GM10266 (cell line): Measurements from ENCODE around the gene PCLAF.

Source experiments
- DNase-seq: peaks from one replicate; pipeline ENCODE4 v3.0.0; 2012; ENCODE audit errors: extremely low spot score
- CTCF ChIP-seq: IDR thresholded peaks from 2 replicates; pipeline ENCODE4 v1.5.1; 2012; ENCODE audit warnings: mild to moderate bottlenecking, low read depth; ENCODE audit not compliant: control insufficient read depth, insufficient read depth; ENCODE audit errors: missing control alignments

The PCLAF gene

GRCh38 chr15:64344651-64345294 is 36.5 kb downstream of the PCLAF start:
- DNase-seq = no peak
- TF ChIP-seq CTCF = no peak

GRCh38 chr15:64343841-64344240 is 37.4 kb downstream of the PCLAF start:
- no peak for DNase-seq
- no peak for TF ChIP-seq CTCF

- no peak for DNase-seq
- no peak for TF ChIP-seq CTCF
Observed at GRCh38 chr15:64343222-64343621, 38.0 kb downstream of the PCLAF start.

- DNase-seq = no peak
- no peak for TF ChIP-seq CTCF
Observed at GRCh38 chr15:64341961-64342360, 39.3 kb downstream of the PCLAF start.

- DNase-seq = no peak
- TF ChIP-seq CTCF = no peak
Observed at GRCh38 chr15:64340355-64340754, 40.9 kb downstream of the PCLAF start.

- no peak for DNase-seq
- no peak for TF ChIP-seq CTCF
Observed at GRCh38 chr15:64337761-64338160, 43.5 kb downstream of the PCLAF start.

- DNase-seq = no peak
- no peak for TF ChIP-seq CTCF
Observed at GRCh38 chr15:64333986-64334929, 47.0 kb downstream of the PCLAF start.
